ENCODE results near the gene CRKL.

The CRKL gene

GRCh38 chr22:20952544-20953341, 35.5 kb downstream of the CRKL start:
- H3K9me3 ChIP-seq, result no peaks in the 10 kb centered on the region
- no peak overlapping the region for H3K4me3 ChIP-seq (ENCODE audit: low read depth in 1 of 2, low read length in 1 of 2)
- peaks cover 58% of the 10 kb centered on the region for H3K36me3 ChIP-seq
- no peak for TF ChIP-seq CTCF (IDR thresholded peaks at IDR 0.05)
- peaks cover 8 to 12% of the 10 kb centered on the region in 2 experiments for H3K4me1 ChIP-seq (ENCODE audit: control insufficient read depth in 1 of 2, insufficient read depth in 1 of 2, low read depth in 1 of 2, low read length in 1 of 2)
- H3K27ac ChIP-seq, result no peak overlapping the region
- H3K27me3 ChIP-seq, result peaks cover 9% of the 10 kb centered on the region

GRCh38 chr22:20953342-20953608, 36.1 kb downstream of the CRKL start:
- H3K4me3 ChIP-seq (ENCODE audit: low read depth in 1 of 2, low read length in 1 of 2), result no peak overlapping the region
- peaks cover 55% of the 10 kb centered on the region for H3K36me3 ChIP-seq
- no peak for TF ChIP-seq CTCF (IDR thresholded peaks at IDR 0.05)
- H3K4me1 ChIP-seq (ENCODE audit: control insufficient read depth in 1 of 2, insufficient read depth in 1 of 2, low read depth in 1 of 2, low read length in 1 of 2), result peaks cover 13 to 17% of the 10 kb centered on the region in 2 experiments
- H3K27me3 ChIP-seq, result peaks cover 9% of the 10 kb centered on the region
- H3K9me3 ChIP-seq, result no peaks in the 10 kb centered on the region
- H3K27ac ChIP-seq, result no peak overlapping the region

GRCh38 chr22:20953668-20954500, 36.7 kb downstream of the CRKL start:
- Histone ChIP-seq H3K27me3 (peaks cover 9% of the 10 kb centered on the region), H3K4me3 (ENCODE audit: low read depth in 1 of 2, low read length in 1 of 2) (no peak overlapping the region), H3K27ac (no peak overlapping the region), H3K4me1 (ENCODE audit: control insufficient read depth in 1 of 2, insufficient read depth in 1 of 2, low read depth in 1 of 2, low read length in 1 of 2) (peaks cover 14 to 19% of the 10 kb centered on the region in 2 experiments), H3K9me3 (no peaks in the 10 kb centered on the region), H3K36me3 (peaks cover 51% of the 10 kb centered on the region)
- no peak for TF ChIP-seq CTCF (IDR thresholded peaks at IDR 0.05)

- Histone ChIP-seq H3K36me3 (peaks cover 36% of the 10 kb centered on the region), H3K27me3 (peaks cover 9% of the 10 kb centered on the region), H3K9me3 (no peaks in the 10 kb centered on the region), H3K4me3 (ENCODE audit: low read depth in 1 of 2, low read length in 1 of 2) (no peak overlapping the region), H3K27ac (no peak overlapping the region), H3K4me1 (ENCODE audit: control insufficient read depth in 1 of 2, insufficient read depth in 1 of 2, low read depth in 1 of 2, low read length in 1 of 2) (peaks cover 14 to 19% of the 10 kb centered on the region in 2 experiments)
- TF ChIP-seq CTCF (IDR thresholded peaks at IDR 0.05), result no peak
Observed at GRCh38 chr22:20955548-20955947, 38.3 kb downstream of the CRKL start.

GRCh38 chr22:20956258-20957101, 39.3 kb downstream of the CRKL start:
- H3K4me1 ChIP-seq (ENCODE audit: control insufficient read depth in 1 of 2, insufficient read depth in 1 of 2, low read depth in 1 of 2, low read length in 1 of 2), result peaks cover 14 to 19% of the 10 kb centered on the region in 2 experiments
- no peak for TF ChIP-seq CTCF (IDR thresholded peaks at IDR 0.05)
- no peaks in the 10 kb centered on the region for H3K9me3 ChIP-seq
- H3K36me3 ChIP-seq, result peaks cover 26% of the 10 kb centered on the region
- H3K4me3 ChIP-seq (ENCODE audit: low read depth in 1 of 2, low read length in 1 of 2), result peak overlapping the region; percentile 61 to 72
- H3K27ac ChIP-seq, result no peak overlapping the region
- H3K27me3 ChIP-seq, result peaks cover 9% of the 10 kb centered on the region

All from neutrophil (primary cell).